Epithelial cell of prostate (primary cell): ENCODE measurements around the gene MPV17.
"Not testable (repeated sequence)": the region's sequence is repeated elsewhere in the genome, so short reads cannot be mapped to it uniquely, and the experiment has no call there.

Experiments
- DNase-seq: peaks from one replicate; pipeline ENCODE4 v3.0.0-alpha.2; 2011; ENCODE audit warnings: low read depth, low spot score
- H3K27ac ChIP-seq: fragments of 450-650 bp; 2 replicates; pipeline ENCODE4 v1.5.1; 2017; ENCODE audit warnings: mild to moderate bottlenecking

The MPV17 gene

DNA sequence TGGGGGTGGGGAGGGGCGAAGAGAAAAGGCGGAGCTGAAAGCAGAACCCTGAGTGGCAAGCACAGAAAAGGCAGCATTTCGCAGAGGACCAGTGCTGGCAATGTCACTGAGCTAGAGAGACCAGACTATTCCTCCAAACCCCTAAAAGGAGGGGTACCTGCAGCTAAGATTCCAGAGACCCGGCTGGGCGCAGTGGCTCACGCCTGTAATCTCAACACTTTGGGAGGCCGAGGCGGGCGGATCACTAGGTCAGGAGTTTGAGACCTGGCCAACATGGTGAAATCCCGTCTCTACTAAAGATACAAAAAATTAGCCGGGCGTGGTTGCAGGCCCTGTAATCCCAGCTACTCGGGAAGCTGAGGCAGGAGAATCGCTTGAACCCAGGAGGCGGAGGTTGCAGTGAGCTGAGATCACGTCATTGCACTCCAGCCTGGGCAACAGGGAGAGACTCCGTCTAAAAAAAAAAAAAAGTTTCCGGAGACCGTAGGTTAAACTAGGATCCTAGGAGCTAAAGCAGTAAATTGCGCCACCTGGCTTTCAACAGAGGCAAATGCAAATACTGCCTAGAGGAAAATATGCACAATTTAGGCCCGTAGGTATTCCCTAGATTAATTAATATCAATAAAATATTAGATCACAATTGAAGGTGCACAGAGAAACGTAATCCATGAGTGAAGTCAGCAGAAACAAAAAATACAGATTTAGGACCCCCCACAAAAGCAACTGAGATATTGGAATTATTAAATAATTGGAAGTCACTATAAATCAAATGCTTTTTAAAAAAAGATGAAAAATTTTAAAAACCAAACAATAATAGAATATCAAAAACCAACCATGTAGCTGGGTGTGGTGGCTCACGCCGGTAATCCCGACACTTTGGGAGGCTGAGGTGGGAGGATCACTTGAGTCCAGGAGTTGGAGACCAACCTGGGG lies 19.5 kb downstream of the MPV17 start:
- DNase-seq = no peak
- H3K27ac ChIP-seq = no peak overlapping the region

DNA sequence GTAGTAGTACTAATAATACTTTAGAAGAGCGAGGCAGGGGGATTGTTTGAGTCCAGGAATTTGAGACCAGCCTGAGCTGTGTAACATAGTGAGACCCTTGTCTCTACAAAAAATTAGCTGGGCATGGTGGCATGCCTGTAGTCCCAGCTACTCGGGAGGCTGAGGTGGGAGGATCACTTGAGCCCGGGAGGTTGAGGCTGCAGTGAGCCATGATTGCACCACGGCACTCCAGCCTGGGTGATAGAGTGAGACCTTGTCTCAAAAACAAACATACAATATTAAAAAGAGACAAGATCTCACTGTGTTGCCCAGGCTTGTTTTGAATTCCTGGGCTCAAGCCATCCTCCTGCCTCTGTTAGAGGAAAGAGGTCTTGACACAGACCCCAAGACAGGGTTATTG lies 22.3 kb downstream of the MPV17 start:
- H3K27ac ChIP-seq, DNase-seq: not testable (repeated sequence)

DNA sequence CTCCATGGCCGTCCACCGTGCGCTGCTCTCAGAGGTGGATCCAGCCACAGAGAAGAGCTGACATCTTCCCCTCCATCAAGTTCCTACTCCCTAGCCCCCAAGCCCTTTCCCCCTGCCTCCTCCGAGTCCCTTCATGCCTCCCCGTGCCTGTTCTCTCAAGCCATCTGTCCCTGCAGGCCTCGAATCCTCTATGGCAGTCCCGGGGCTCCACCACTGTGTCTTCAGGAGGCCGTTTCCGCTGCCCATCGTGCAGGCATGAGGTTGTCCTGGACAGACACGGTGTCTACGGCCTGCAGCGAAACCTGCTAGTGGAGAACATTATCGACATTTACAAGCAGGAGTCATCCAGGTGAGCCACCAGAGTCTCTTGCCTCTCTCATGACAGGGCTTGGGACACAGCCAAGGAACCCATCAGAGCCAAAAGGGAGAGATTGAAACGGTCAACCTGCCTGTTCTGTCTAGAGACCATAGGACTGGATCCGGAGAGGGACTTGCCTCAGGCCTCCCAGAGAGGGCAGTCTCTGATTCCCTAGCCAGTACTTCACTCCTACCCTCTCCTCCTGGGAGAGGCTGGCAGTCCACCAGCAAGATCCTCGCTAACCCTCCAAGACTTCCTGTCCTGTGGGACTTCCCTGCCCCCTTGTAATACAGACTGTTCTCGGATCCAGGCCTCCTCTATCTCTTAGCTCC lies 24.4 kb downstream of the MPV17 start:
- H3K27ac ChIP-seq = no peak overlapping the region
- DNase-seq = no peak

DNA sequence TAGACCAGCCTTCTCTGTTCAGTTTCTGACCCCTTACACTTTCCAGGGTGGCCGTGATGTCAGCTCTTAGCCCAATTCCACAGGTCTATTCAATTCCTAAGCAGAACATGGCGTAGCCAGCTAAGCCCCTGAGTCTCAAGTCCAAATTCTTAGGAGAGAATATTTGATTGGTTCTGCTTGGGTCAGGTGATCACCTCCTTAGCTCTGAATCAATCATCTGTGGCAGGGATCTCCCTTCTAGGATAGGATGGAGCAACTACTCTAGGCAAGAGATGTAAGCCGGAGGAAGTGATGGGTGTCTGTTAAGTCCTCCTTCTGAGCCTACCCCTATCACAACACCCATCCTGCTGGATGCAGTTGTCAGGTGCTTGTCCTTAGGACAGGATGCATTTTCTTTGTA lies 25.7 kb downstream of the MPV17 start:
- DNase-seq = no peak
- H3K27ac ChIP-seq = no peak overlapping the region

DNA sequence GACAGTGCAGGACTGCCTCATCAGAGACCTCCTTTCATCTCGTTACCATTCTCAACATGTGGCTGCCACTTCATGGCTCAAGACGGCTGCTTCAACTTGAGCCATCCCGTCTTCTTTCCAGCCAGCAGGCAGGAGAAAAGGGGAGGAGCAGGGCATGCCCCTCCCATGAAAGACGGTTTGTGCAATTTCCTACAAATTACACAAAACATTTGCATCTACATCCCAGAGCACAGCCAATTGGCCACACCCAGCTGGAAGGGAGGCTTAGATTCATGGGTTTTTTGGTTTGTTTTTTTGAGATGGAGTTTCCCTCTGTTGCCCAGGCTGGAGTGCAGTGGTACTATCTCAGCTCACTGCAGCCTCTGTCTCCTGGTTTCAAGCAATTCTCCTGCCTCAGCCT lies 26.4 kb downstream of the MPV17 start:
- DNase-seq = no peak
- H3K27ac ChIP-seq = no peak overlapping the region

DNA sequence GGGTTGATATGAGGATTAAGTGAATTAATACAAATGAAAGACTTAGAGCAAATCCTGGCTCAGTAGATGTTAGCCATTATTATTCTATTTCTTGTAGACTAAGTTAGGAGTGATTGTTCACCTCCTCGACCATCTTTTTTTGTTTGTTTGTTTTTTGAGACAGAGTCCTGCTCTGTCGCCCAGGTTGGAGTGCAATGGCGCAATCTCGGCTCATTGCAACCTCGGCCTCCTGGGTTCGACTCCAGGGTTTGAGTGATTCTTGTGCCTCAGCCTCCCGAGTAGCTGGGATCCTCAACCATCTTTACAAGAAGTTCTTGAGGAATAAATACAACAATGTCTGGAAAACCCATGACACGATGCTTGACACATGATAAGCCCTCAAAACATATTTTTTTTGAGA lies 28.0 kb downstream of the MPV17 start:
- DNase-seq = no peak
- no peak overlapping the region for H3K27ac ChIP-seq

DNA sequence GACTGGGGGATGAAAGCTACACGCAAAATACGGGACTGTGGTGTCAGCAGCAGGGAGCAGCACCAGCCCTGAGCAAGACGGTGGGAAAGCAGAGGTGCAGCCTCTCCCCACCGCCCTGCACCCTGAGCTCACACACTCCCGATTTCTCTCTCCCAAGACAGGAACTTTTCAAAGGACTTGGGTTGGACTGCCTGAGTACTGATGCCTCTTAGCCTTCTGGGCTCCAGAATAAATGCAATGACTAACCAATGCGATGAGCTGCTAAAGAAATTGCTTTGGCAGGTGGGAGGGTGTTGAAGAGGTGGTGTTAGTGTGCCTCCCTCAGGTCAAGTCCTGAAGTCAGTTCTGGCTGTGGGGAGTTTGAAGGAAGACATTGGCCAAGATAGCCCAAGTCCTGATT lies 31.0 kb downstream of the MPV17 start:
- no peak overlapping the region for H3K27ac ChIP-seq
- DNase-seq = no peak

DNA sequence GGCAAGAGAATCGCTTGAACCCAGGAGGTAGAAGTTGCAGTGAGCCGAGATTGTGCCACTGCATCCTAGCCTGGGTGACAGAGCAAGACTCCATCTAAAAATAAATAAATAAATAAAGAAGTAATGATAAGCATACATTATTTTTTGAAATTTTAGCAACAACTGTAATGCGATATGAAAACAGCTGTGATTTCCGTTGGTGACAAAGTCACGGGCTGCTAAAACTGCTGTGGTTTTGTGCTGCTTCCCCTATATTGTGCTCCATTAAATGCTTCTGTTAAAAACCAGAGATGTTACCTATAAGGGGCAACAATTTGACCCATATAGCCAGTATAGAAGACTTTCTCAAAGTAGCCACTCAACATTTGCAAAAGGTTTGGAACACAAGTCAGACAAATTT lies 32.3 kb downstream of the MPV17 start:
- no peak for DNase-seq
- H3K27ac ChIP-seq = no peak overlapping the region

DNA sequence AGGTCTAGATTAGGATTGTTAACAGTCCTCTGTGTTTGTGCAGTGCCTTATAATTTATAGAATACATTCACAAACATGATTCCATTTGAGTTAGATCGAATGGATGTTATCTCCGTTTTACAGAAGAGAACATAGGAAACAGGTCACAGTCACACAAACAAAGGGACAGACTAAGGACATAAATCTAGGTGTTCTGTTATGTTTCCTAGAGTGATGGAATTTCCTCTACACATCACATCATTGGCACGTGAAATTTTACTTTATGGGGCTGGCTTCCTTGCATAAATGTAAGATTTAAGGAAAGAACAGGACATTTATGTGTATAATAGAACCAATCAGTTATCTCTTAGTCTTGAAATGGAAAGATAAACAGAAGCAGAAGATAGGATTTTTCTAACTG lies 34.3 kb downstream of the MPV17 start:
- DNase-seq = no peak
- H3K27ac ChIP-seq = no peak overlapping the region

DNA sequence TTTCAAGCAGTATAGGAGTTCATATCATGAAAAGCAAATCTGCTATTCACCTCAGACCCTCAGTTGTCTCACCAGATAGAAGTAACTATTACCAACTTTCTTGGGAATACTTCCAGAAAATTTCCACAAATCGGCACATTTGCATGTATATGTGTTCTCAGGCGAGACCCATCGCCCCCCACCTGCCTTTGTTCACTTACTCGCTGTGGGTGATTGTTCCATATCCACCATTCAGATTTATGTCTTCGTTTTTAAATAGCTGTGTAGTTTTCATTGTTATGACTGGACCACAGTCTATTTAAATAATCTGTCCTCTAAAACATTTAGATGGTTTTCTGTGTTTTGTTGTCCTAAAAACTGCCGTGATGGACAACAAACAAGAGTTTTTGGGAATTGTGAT lies 37.4 kb downstream of the MPV17 start:
- DNase-seq = no peak
- H3K27ac ChIP-seq = no peak overlapping the region

DNA sequence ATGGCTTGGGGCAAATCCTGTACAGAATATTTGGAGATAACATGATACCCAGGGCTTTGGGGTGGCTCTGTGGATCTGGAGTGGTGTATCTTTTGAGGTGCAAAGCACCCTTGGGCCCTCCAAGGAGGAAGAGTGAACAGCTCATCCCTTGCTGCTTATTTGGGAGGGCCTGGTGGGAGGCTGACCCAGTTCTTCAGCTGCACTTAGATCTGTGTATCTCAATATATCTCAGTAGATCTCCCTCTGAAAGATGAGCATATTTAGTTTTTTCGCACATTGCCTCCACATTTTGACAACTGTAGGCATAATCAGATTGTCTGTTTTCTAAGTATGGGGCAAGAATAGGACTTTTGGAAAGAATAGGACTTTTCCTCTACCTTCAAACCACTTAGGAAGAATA lies 37.9 kb downstream of the MPV17 start:
- H3K27ac ChIP-seq = no peak overlapping the region
- DNase-seq = no peak

DNA sequence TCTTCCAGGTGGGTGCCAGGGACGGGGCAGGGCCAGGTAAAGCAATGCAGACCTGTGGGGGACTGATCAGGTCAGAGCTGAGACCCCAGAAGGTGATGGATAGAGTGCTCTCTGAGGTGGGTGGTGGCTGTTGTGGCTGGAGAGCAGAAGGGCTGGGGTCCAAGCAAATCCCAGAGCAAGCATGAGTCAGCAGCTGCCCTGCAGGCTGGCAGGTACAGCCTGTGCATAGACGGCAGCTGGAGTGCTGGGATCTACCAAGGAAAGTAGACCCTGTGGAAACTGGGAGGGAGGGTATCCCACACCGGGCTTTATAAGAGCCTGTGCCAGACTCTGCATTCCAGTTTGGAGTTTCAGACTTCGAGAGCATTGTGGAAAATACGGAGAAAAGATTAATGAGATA lies 40.0 kb downstream of the MPV17 start:
- DNase-seq = no peak
- H3K27ac ChIP-seq = no peak overlapping the region

DNA sequence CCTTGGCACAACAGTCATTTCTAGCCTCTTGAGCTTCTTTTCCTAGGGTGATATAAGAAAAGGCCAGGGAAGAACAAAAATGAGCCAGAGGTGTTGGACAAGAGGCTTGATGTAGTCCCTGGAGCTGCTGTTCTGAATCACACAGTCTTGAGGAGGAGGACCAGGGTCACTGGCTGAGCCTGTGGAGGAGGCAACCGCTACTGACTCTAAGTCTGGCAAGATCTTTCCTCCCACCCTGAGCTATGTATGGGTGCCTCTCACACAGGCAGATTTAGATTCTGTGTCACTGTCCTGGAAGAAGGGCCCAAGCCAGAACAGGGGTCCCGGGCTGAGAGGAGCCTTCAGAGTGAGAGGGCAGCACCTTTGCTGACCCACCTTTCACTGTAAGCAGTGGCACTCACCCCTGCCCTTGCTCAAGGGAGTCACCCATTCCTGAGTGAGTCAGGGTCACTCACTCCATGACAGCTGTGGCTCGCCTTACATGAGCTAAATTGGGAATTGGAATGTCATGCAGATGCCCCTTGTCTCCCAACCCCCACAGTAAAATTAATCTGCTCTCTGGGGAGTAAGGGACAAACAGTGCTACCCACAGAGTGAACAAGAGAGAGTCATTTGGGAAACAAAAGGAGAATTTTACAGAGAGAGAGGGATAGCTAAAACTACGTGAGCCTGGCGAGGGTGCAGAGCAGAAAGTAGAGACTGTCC lies 40.9 kb downstream of the MPV17 start, which contains the start of gene TRIM54:
Gene TRIM54 (plus strand): TSS at position 575 of the 705 bp plus-strand sequence. CDS start 303 bp downstream, outside the sequence.
- no peak within 1 kb of the TSS for H3K27ac ChIP-seq
- DNase-seq = no peak

DNA sequence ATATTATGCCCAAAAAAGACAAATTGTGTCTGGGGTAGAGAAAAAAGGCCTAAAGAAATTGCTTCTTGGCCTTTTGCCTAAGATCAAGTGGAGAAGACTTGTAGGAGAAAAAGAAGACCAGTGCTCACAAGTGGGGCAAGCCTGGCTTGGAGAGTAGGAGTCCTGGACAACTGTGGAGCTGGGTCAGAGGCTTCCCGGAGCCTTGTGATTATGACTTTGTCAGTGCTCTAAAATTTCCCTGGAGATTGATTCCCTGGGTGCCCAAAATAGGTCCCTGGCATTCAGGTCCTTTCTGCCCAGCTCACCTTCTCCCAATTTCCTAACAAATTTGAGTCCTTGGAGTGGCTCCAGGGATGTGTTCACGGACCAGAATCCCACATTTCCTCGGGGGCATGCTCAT lies 41.5 kb downstream of the MPV17 start:
- H3K27ac ChIP-seq = no peak overlapping the region
- DNase-seq = no peak

DNA sequence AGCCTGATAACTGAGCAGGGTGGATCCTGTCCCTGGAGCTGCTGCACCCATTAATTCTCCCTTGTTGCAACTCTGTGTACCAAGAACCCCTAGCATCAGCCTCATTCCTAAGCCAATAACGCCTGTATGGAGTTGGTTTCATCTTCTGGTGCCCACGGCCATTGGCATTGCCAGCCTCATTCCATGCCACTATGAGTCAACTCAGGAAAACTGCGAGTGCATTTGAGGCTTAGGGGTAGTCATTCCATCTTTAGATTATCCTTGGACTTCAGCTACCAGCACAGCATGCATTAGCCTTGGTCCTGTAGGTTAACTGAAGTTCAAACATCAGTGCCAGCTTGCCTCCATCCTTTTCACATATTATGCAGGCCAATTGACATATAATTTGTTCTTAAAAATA lies 42.1 kb downstream of the MPV17 start:
- no peak overlapping the region for H3K27ac ChIP-seq
- DNase-seq = no peak

DNA sequence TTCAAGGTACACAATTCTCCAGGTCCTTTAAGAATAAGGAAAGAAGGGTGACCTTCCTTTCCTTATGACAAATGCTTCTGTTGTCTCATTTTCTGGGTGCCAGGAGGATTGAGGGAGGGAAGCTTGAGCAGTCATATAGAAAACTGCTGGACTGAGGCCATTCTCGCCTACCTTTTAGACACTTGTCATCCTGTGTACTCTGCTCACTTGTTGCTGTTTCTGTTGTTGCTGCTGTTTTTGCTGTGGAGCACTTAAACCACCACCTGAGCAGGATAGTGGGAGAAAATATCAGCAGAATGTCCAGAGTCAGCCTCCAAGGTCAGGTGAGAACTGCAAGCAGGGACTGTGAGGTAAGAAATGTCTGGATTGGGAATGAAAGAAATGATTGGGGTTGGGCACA lies 44.9 kb downstream of the MPV17 start:
- DNase-seq = no peak

DNA sequence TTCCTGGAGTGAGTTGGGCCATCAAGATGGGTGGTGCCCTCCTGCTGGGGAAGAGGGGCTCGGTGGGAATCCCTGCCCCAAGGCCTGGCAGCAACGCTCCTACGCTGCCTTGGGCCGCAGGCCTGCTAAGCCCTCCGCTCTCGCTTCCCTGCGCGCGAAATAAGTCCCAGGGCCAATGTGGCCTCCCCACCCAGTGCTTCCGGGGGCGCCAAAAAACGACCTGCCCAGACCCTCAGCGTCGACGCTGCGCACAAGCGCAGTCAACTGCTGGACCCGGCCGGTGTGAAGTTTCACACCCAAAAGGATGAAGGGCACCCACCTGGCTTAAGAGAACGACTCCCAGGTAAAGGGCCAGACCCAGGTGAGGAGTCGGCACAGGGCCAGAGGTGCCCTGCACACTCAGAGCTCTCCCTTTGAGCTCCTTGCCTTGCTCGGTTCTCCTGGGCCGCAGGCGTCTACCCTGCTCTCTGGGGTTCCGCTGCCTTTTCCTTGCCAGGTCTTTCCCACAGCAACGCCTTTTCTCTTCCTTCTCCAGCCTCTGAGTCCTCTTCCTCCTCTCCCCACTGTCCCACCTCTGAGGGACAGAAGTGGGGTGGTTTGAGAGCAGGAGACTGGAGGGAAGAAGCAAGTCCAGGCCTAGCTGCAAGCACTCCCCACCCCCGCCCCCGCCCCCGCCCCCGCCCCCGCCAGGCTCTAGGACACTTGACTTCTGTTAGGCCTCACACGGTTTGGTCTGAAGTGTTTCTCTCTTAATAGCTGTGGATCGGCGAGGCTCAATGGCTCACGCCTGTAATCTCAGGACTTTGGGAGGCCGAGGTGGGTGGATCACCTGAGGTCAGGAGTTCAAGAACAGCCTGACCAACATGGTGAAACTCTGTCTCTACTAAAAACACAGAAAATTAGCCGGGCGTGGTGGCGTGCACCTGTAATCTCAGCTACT lies 47.4 kb downstream of the MPV17 start, which contains the start of gene DNAJC5G:
Gene DNAJC5G (plus strand): TSS at position 223 of the 940 bp plus-strand sequence. CDS start 1,296 bp downstream, outside the sequence.
- H3K27ac ChIP-seq = no peak within 1 kb of the TSS
- no peak for DNase-seq

More for the DNA sequence above, 44.9 kb downstream of the MPV17 start:
- H3K27ac ChIP-seq = no peak overlapping the region

DNA sequence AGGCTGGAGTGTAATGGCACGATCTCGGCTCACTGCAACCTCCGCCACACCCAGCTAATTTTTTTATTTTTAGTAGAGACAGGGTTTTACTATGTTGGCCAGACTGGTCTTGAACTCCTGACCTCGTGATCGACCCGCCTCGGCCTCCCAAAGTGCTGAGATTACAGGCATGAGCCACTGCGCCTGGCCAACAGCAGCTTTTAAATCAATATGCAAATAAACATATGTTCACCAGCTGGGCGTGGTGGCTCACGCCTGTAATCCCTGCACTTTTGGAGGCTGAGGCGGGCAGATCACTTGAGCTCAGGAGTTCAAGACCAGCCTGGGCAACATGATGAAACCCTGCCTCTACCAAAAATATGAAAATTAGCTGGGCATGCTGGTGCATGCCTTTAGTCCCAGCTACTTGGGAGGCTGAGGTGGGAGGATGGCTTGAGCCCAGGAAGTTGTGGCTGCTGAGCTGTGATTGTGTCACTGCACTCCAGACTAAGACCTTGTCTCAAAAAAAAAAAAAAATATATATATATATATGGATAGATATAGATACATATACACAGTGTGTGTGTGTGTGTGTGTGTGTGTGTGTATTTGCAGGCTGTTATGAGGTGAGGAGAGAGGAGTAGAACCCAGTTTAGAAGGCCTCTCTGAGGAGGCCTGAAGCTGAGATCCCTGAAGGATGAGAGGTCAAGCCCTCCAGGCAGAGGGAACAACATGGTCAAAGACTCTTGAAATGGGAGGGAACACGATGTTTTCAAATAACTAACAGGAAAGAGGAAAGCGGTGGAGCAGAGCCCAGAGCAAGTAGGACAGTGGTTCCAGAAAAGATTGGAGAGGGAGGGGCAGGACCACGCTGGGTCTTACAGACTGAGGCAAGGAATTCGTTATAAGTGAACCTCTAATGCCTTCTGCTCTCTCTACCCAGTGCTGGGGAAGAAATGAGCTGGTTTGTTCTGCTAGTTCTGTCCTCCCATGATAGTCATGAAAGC lies 50.1 kb downstream of the MPV17 start:
- DNase-seq, H3K27ac ChIP-seq: not testable (repeated sequence)
